ENCODE measurements around the gene RFC1.
"Not testable (repeated sequence)": the region's sequence is repeated elsewhere in the genome, so short reads cannot be mapped to it uniquely, and the experiment has no call there.

The RFC1 gene

DNA sequence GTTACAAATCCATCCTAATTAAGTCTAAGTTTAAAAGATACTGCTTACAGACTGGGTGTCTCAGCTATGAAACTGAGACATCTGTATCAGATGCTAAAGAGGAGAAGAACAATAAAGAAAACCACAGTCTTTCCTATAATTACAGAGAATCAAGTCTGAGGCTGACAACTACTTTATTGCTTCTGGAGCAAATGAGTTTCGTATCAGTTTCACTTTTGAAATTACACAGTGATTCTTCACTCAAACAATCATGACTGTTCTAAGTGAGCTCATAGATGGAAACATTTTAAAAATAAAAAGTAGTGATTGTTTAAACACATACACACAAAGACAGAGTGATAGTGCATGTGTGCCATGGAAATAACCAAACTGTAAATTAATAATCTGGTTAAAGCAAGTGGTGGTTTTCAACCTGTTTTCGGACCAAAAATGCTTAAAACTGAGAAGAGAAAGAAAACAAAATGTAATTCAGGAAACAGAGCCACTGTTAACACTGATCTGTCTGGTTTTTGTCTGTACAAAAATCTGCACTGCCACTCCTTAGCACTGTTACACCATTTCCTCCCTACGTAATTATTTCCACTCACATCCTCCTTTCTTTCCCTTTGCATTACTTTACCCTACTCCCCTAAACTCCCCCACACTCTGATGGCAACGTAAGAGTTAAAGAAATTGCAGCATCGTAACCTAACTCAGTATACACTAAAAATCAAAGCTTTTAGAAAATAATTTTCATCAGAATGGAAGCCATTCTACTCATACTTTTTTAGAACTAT lies 12.5 kb downstream of the RFC1 start:
- no peak overlapping the region for H3K9ac ChIP-seq (ENCODE audit: low read length)
- no peaks in the 10 kb centered on the region for H3K9me3 ChIP-seq (ENCODE audit: control insufficient read depth, insufficient read depth, low read depth, low read length)
- no peak overlapping the region for H3K4me3 ChIP-seq (ENCODE audit: low read depth, low read length)

DNA sequence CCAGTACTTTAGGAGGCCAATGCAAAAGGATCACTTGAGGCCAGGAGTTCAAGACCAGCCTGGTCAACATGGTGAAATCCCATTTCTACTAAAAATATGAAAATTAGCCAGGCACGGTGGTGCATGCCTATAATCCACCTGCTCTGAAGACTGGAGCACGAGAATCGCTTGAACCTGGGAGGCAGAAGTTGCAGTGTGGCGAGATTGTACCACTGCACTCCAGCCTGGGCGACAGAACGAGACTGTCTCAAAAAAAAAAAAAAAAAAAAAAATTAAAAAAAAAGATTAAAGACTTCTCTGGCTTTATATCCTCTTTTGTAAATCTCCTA lies 13.0 kb downstream of the RFC1 start:
- H3K9ac ChIP-seq (ENCODE audit: low read length); H3K27me3 ChIP-seq (ENCODE audit: control insufficient read depth, insufficient read depth, low read length); H3K4me3 ChIP-seq (ENCODE audit: low read depth, low read length); H3K9me3 ChIP-seq (ENCODE audit: control insufficient read depth, insufficient read depth, low read depth, low read length); H3K27ac ChIP-seq (ENCODE audit: low read depth, low read length); H3K4me1 ChIP-seq (ENCODE audit: control insufficient read depth, insufficient read depth, low read length): not testable (repeated sequence)
- H3K36me3 ChIP-seq (ENCODE audit: control insufficient read depth, insufficient read depth, low read length), result peaks cover 20% of the 10 kb centered on the region

More for the DNA sequence above, 12.5 kb downstream of the RFC1 start:
- no peak overlapping the region for H3K27ac ChIP-seq (ENCODE audit: low read depth, low read length)
- no peaks in the 10 kb centered on the region for H3K4me1 ChIP-seq (ENCODE audit: control insufficient read depth, insufficient read depth, low read length)
- peaks cover 20% of the 10 kb centered on the region for H3K36me3 ChIP-seq (ENCODE audit: control insufficient read depth, insufficient read depth, low read length)
- no peaks in the 10 kb centered on the region for H3K27me3 ChIP-seq (ENCODE audit: control insufficient read depth, insufficient read depth, low read length)

DNA sequence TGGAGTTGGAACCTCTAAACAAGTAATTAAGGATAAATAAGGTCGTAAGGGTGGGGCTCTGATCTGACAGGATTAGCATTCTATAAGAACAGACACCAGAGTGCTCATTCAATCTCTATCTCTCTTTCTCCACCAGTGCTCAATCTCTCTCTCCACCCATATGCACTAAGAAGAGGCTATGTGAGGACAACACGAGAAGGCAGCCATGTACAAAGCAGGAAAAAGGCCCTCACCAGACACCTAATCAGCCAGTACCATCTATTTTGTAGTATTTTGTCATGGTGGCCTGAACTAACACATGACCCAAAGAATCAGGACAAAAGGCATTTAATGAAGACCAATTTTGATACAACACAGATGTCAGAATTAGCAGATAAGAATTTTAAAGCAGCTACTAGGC lies 16.8 kb downstream of the RFC1 start:
- Histone ChIP-seq H3K9ac (ENCODE audit: low read length) (no peak overlapping the region), H3K4me3 (ENCODE audit: low read depth, low read length) (no peak overlapping the region), H3K4me1 (ENCODE audit: control insufficient read depth, insufficient read depth, low read length) (no peaks in the 10 kb centered on the region), H3K27ac (ENCODE audit: low read depth, low read length) (no peak overlapping the region), H3K9me3 (ENCODE audit: control insufficient read depth, insufficient read depth, low read depth, low read length) (no peaks in the 10 kb centered on the region), H3K27me3 (ENCODE audit: control insufficient read depth, insufficient read depth, low read length) (no peaks in the 10 kb centered on the region), H3K36me3 (ENCODE audit: control insufficient read depth, insufficient read depth, low read length) (peaks cover 29% of the 10 kb centered on the region)

DNA sequence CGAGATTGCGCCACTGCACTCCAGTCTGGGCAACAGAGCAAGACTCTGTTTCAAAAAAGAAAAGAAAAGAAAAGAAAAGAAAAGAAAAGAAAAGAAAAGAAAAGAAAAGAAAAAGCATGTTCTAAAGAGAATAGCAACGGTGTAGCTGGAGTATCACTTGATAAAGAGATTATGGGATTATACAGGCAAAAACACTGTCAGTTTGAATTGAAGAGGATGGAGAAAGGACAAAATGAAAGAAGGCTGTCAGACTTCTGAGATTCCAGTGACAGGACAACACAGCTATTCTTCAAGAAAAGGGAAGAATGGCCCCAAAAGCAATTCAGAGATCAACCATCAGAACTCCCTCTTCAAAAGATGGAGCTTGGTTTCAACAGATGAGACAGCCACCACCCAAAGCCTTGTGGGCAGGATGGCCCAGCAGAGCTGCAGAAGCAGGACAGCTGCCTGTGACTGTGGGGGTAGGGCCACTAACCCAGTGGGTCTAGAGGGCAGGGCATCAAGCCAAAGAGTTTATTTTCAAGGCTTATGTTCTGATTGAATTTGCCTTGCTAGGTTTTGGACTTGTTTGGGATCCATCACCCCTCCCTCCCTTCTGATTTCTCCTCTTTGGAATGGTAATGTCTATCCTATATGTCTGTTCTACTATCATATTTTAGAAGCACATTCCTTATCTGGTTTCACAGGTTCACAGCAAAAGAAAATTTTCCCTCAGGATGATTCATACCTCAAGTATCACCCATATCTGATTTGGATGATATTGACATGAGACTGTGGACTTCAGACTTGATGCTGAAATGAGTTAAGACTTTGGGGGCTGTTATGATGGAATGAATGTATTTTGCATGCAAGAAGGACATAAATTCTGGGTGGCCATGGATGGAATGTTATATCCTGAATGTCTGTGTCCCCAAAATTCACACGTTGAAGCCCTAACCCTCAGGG lies 17.5 kb downstream of the RFC1 start:
- no peaks in the 10 kb centered on the region for H3K27me3 ChIP-seq (ENCODE audit: control insufficient read depth, insufficient read depth, low read length)
- H3K4me1 ChIP-seq (ENCODE audit: control insufficient read depth, insufficient read depth, low read length), result no peaks in the 10 kb centered on the region
- H3K4me3 ChIP-seq (ENCODE audit: low read depth, low read length), result no peak overlapping the region
- H3K36me3 ChIP-seq (ENCODE audit: control insufficient read depth, insufficient read depth, low read length), result peaks cover 29% of the 10 kb centered on the region
- no peaks in the 10 kb centered on the region for H3K9me3 ChIP-seq (ENCODE audit: control insufficient read depth, insufficient read depth, low read depth, low read length)
- H3K9ac ChIP-seq (ENCODE audit: low read length), result no peak overlapping the region
- H3K27ac ChIP-seq (ENCODE audit: low read depth, low read length), result no peak overlapping the region

DNA sequence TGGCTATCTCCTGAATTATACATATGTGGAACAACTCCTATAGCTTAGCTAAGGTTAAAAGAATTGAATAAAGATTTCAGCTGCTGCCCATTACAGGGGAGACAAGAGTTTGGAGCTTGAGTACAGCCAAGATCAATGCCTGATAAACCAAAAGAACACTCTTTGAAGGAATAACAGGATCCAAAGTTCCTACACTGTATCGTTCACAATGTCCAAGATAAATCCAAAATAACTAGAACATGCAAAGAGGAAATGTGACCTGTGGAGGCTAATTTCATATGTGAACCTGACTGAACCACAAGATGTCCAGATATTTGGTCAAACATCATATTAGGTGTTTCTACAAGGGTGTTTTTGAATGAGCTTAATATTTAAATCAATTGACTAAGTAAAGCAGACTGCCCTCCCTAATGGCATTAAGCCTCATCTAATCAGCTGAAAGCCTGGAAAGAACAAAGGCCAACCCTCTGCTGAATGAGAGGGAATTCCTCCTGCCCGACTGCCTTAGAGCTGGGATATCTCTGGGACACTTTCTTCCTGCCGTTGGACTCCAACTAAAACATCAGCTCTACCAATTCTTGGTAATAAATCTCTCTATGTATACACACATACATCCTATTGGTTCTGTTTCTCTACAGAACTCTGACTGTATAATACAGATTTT lies 19.2 kb downstream of the RFC1 start:
- Histone ChIP-seq H3K27me3 (ENCODE audit: control insufficient read depth, insufficient read depth, low read length) (no peaks in the 10 kb centered on the region), H3K4me1 (ENCODE audit: control insufficient read depth, insufficient read depth, low read length) (no peaks in the 10 kb centered on the region), H3K9ac (ENCODE audit: low read length) (no peak overlapping the region), H3K27ac (ENCODE audit: low read depth, low read length) (no peak overlapping the region), H3K9me3 (ENCODE audit: control insufficient read depth, insufficient read depth, low read depth, low read length) (no peaks in the 10 kb centered on the region), H3K4me3 (ENCODE audit: low read depth, low read length) (no peak overlapping the region), H3K36me3 (ENCODE audit: control insufficient read depth, insufficient read depth, low read length) (peaks cover 40% of the 10 kb centered on the region)

DNA sequence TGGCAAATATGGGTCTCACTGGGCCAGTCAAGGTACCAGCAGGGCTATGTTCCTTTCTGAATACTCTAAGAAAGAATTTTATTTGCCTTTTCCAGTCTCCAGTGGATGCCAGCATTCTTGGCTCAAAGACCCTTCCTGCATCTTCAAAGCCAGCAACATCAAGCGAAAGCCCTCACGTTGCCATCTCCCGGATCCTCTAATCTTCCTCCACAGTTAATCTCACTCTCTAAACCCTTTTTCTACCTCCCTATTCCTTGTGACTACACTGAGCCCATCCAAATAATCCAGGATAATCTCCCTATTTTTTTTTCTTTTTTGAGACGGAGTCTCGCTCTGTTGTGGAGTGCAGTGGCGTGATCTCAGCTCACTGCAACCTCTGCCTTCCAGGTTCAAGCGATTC lies 23.4 kb downstream of the RFC1 start:
- peaks cover 31% of the 10 kb centered on the region for H3K36me3 ChIP-seq (ENCODE audit: control insufficient read depth, insufficient read depth, low read length)
- no peak overlapping the region for H3K27ac ChIP-seq (ENCODE audit: low read depth, low read length)
- no peak overlapping the region for H3K9ac ChIP-seq (ENCODE audit: low read length)
- H3K9me3 ChIP-seq (ENCODE audit: control insufficient read depth, insufficient read depth, low read depth, low read length), result no peaks in the 10 kb centered on the region
- no peaks in the 10 kb centered on the region for H3K4me1 ChIP-seq (ENCODE audit: control insufficient read depth, insufficient read depth, low read length)
- no peak overlapping the region for H3K4me3 ChIP-seq (ENCODE audit: low read depth, low read length)
- no peaks in the 10 kb centered on the region for H3K27me3 ChIP-seq (ENCODE audit: control insufficient read depth, insufficient read depth, low read length)

DNA sequence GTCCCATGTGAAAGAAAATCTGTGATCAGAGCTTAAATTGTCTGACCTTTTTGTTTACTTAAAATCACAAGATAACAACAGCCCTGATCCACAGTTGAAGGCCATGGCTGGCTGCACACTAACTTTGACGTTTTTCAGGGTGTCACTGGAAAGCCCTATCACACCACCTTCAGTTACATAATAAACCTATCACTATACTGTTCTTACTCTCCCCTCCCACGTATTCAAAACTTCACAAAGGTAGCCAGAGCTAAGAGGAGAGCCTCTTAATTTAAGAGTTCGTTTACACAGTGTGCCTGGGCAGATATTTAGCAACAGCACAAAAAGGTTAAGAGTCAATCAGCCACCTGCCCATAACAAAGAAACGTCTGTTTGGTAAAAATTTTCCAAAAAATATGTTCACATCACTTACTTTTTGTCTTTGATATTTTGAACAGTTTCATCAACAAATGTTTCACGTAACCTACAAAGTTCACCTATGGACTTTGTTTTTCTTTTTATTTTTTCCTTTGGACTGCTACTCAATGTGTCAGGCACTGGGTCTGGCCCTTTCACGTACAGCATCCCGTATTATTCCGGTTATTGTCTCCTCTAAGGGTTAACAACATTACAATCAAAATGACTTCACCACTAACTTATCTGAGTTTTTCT lies 25.0 kb downstream of the RFC1 start:
- H3K36me3 ChIP-seq (ENCODE audit: control insufficient read depth, insufficient read depth, low read length), result peaks cover 28% of the 10 kb centered on the region
- no peaks in the 10 kb centered on the region for H3K27me3 ChIP-seq (ENCODE audit: control insufficient read depth, insufficient read depth, low read length)
- no peak overlapping the region for H3K4me3 ChIP-seq (ENCODE audit: low read depth, low read length)
- H3K9ac ChIP-seq (ENCODE audit: low read length), result no peak overlapping the region
- H3K9me3 ChIP-seq (ENCODE audit: control insufficient read depth, insufficient read depth, low read depth, low read length), result no peaks in the 10 kb centered on the region
- H3K4me1 ChIP-seq (ENCODE audit: control insufficient read depth, insufficient read depth, low read length), result no peaks in the 10 kb centered on the region
- H3K27ac ChIP-seq (ENCODE audit: low read depth, low read length), result no peak overlapping the region

DNA sequence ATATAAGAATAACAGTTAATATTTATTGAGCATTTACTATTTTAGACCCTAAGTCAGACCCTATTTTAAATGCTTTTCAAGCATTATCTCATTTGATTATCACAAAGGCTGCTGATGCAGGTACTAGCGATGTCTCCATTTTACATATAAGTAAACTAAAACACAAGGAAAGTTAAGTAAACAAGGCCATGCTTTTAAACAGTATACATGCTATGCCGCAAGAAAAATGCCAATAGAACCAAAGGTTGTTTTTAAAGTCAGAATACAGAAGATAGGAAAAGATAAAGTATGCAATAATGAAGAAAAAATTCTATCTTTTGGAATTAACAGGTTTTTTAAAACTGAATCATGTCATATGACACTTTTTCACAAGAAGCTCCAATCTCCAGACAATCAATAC lies 26.2 kb downstream of the RFC1 start:
- Histone ChIP-seq H3K9ac (ENCODE audit: low read length) (no peak overlapping the region), H3K36me3 (ENCODE audit: control insufficient read depth, insufficient read depth, low read length) (peaks cover 26% of the 10 kb centered on the region), H3K27me3 (ENCODE audit: control insufficient read depth, insufficient read depth, low read length) (no peaks in the 10 kb centered on the region), H3K4me1 (ENCODE audit: control insufficient read depth, insufficient read depth, low read length) (no peaks in the 10 kb centered on the region), H3K4me3 (ENCODE audit: low read depth, low read length) (no peak overlapping the region), H3K27ac (ENCODE audit: low read depth, low read length) (no peak overlapping the region), H3K9me3 (ENCODE audit: control insufficient read depth, insufficient read depth, low read depth, low read length) (no peaks in the 10 kb centered on the region)

DNA sequence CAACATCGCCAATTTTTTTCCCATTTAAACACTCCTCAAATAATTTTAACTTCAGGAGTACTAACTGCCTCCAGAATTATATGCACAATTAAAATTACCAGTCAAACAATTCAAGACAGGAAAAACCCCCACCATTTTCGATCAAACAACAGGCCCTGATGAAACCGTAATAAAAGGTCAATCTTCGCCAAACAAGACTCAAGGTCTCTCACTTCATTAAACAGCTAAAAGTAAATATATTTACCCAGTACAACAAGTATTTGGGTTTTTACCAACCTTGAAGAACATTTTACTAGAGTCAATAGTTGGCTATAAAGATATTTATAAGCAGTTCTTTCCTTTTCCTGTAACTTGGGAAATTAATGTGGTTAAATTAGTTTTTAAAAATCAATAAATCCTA lies 28.3 kb downstream of the RFC1 start:
- Histone ChIP-seq H3K27ac (ENCODE audit: low read depth, low read length) (no peak overlapping the region), H3K4me1 (ENCODE audit: control insufficient read depth, insufficient read depth, low read length) (no peaks in the 10 kb centered on the region), H3K27me3 (ENCODE audit: control insufficient read depth, insufficient read depth, low read length) (no peaks in the 10 kb centered on the region), H3K36me3 (ENCODE audit: control insufficient read depth, insufficient read depth, low read length) (peaks cover 21% of the 10 kb centered on the region), H3K4me3 (ENCODE audit: low read depth, low read length) (no peak overlapping the region), H3K9ac (ENCODE audit: low read length) (no peak overlapping the region), H3K9me3 (ENCODE audit: control insufficient read depth, insufficient read depth, low read depth, low read length) (no peaks in the 10 kb centered on the region)

DNA sequence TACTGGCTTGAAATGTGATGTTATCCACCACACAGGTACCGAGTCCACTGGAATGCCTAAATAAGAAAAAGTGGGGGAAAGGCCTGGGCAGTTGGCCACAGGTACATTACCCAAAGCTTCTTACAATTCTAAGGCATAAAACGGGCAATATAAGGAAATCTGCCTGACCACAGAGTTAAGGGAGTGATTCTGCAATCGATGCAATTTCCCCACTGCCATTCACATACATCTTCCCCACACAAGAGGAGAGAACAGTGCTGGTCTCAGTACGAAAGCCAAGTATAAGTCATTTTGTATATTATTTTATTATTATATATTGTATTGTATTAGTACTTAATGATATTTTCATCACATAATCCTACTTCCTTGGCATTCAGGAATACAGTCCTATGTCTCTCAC lies 30.6 kb downstream of the RFC1 start:
- Histone ChIP-seq H3K9ac (ENCODE audit: low read length) (no peak overlapping the region), H3K27me3 (ENCODE audit: control insufficient read depth, insufficient read depth, low read length) (no peaks in the 10 kb centered on the region), H3K36me3 (ENCODE audit: control insufficient read depth, insufficient read depth, low read length) (0 out of 2 replicates have a peak, but pooled peaks cover 2% of the 10 kb centered on the region), H3K9me3 (ENCODE audit: control insufficient read depth, insufficient read depth, low read depth, low read length) (no peaks in the 10 kb centered on the region), H3K4me3 (ENCODE audit: low read depth, low read length) (no peak overlapping the region), H3K4me1 (ENCODE audit: control insufficient read depth, insufficient read depth, low read length) (no peaks in the 10 kb centered on the region), H3K27ac (ENCODE audit: low read depth, low read length) (no peak overlapping the region)

Data from HUES6 (cell line).